Stomach (tissue), 9 donors: ENCODE measurements around the gene CTNNA3. TPM values are rescaled to one million over a fixed set of nuclear protein-coding genes. Genes with fewer than 3 reads are reported as not detected.

Experiments
- DNase-seq, 2 donors: peaks; one replicate each; pipeline versions ENCODE4 v3.0.0 to v3.0.0-alpha.2; 2013 to 2019
- H3K27ac ChIP-seq, 5 donors: fragments of 200-600 bp in 4 of 5; sonication (generic) in 4 of 5; one replicate each; pipeline ENCODE4 v1.5.1; 2013 to 2019; ENCODE audit warnings: mild to moderate bottlenecking in 1 of 5, moderate library complexity in 1 of 5
- H3K27me3 ChIP-seq, 3 donors: fragments of 200-600 bp; sonication (generic); one replicate each; pipeline ENCODE4 v1.5.1; 2017 to 2019; ENCODE audit warnings: mixed run types in 1 of 3
- H3K36me3 ChIP-seq, 4 donors: fragments of 200-600 bp; sonication (generic); 1 replicate in 3 of 4; 2 replicates in 1 of 4; pipeline ENCODE4 v1.5.1; 2016 to 2019
- H3K4me1 ChIP-seq, 4 donors: fragments of 200-600 bp; sonication (generic); one replicate each; pipeline ENCODE4 v1.5.1; 2016 to 2019
- H3K4me3 ChIP-seq, 4 donors: fragments of 200-600 bp; sonication (generic) in 3 of 4; one replicate each; pipeline ENCODE4 v1.5.1; 2016 to 2019; ENCODE audit warnings: mild to moderate bottlenecking in 1 of 4
- H3K9me3 ChIP-seq, 4 donors: fragments of 200-600 bp; sonication (generic); one replicate each; pipeline ENCODE4 v1.5.1; 2016 to 2019
- CTCF ChIP-seq, 7 experiments: fragments of 450-650 bp in 4 of 7; fragments of 200-600 bp in 3 of 7; sonication (generic) in 3 of 7; IDR thresholded peaks; one replicate each; pipeline ENCODE4 v1.5.1; 2016 to 2019; ENCODE audit warnings: antibody characterized with exemption in 7 of 7, control low read depth in 2 of 7, mild to moderate bottlenecking in 1 of 7
- EP300 ChIP-seq: sonication (generic); formaldehyde crosslinking; IDR thresholded peaks from one replicate; pipeline ENCODE4 v1.6.1; 2017; ENCODE audit warnings: antibody characterized with exemption
- POLR2A ChIP-seq, 4 donors: fragments of 450-650 bp; IDR thresholded peaks; one replicate each; pipeline ENCODE4 v1.6.1; 2016; ENCODE audit warnings: antibody characterized with exemption in 4 of 4, control low read depth in 2 of 4, mild to moderate bottlenecking in 1 of 4, moderate library complexity in 1 of 4
- POLR2AphosphoS5 ChIP-seq, 3 donors: sonication (generic); formaldehyde crosslinking; IDR thresholded peaks; one replicate each; pipeline ENCODE4 v1.6.1; 2016; ENCODE audit warnings: antibody characterized with exemption in 3 of 3
- WGBS, 5 donors: extraction: QIAGEN DNeasy Blood & Tissue Kit in 3 of 5; methylation state at CpG; one replicate each; pipeline versions ENCODE4 v1.1.5 to v1.1.7; 2013 to 2018; 5-methylcytosine and 5-hydroxymethylcytosine counted together
- intact Hi-C: fragments of 100-400 bp; cut with DNase I; formaldehyde crosslinking; loops from one replicate; pipeline ENCODE4 v1.15.1; 2023; ENCODE audit warnings: low total_unique reads
- polyA plus RNA-seq, 3 donors: library from polyadenylated mRNA; stranded (reverse); fragments of 200-250 nt; gene quantifications; one replicate each; pipeline ENCODE4 v1.2.3, GENCODE V29; 2013
- total RNA-seq, 5 donors: library from RNA; depleted of rRNA; stranded (reverse); fragments of >200 nt; gene quantifications; one replicate each; pipeline versions ENCODE4 v1.1.0 to v1.2.3, GENCODE V29; 2014 to 2016
- donor health status: healthy with polysubstance abuse.
- donor health status: Bipolar disorder and iron deficiency.
- donor health status: healthy.

CTNNA3 gene
- total and polyA plus RNA-seq, 8 donors, result 0.14 to 46.1 (median 12.9) TPM; not detected in 2

- intact Hi-C loops, result no loop called here
- H3K27ac ChIP-seq, result no peak overlapping the region
- 71 to 87% (median 83%) methylated on average over 1 of the region's 1 CpG for WGBS, 5 donors
These were observed 680.8 kb downstream of the CTNNA3 start for GRCh38 chr10:67015225-67015624.

GRCh38 chr10:67011981-67012380 is 684.0 kb downstream of the CTNNA3 start:
- intact Hi-C loops, result no loop called here
- Histone ChIP-seq H3K4me1 (no peaks in the 10 kb centered on the region), H3K4me3 (no peak overlapping the region), H3K27ac (no peak overlapping the region), H3K27me3 (no peaks in the 10 kb centered on the region), H3K36me3 (no peaks in the 10 kb centered on the region), H3K9me3 (no peaks in the 10 kb centered on the region)
- no peak for DNase-seq
- TF ChIP-seq EP300 (no peak), POLR2AphosphoS5 (IDR thresholded peaks at IDR 0.05) (no peak), POLR2A (IDR thresholded peaks at IDR 0.05) (no peak), CTCF (IDR thresholded peaks at IDR 0.05) (no peak)
- WGBS, 5 donors, result 54 to 67% (median 65%) methylated on average over 3 of the region's 3 CpGs

More at GRCh38 chr10:67015225-67015624, 680.8 kb downstream of the CTNNA3 start:
- DNase-seq, result no peak
- Histone ChIP-seq H3K27me3 (no peaks in the 10 kb centered on the region), H3K9me3 (no peaks in the 10 kb centered on the region), H3K4me3 (no peak overlapping the region), H3K36me3 (no peaks in the 10 kb centered on the region), H3K4me1 (no peaks in the 10 kb centered on the region)
- TF ChIP-seq EP300 (no peak), CTCF (IDR thresholded peaks at IDR 0.05) (no peak), POLR2A (IDR thresholded peaks at IDR 0.05) (no peak)

- Histone ChIP-seq H3K27me3 (no peaks in the 10 kb centered on the region), H3K36me3 (no peaks in the 10 kb centered on the region), H3K27ac (no peak overlapping the region), H3K4me1 (no peaks in the 10 kb centered on the region), H3K4me3 (no peak overlapping the region), H3K9me3 (no peaks in the 10 kb centered on the region)
- intact Hi-C loops, result no loop called here
- TF ChIP-seq CTCF (IDR thresholded peaks at IDR 0.05), result no peak
- TF ChIP-seq POLR2A (IDR thresholded peaks at IDR 0.05), result no peak
- TF ChIP-seq POLR2AphosphoS5 (IDR thresholded peaks at IDR 0.05), result no peak
- no peak for TF ChIP-seq EP300
- no peak for DNase-seq
- WGBS, 5 donors, result 93 to 100% (median 97%) methylated on average over 1 of the region's 1 CpG
These were observed 684.5 kb downstream of the CTNNA3 start for GRCh38 chr10:67011480-67011879.

- no peaks in the 10 kb centered on the region for H3K9me3 ChIP-seq
- WGBS, 5 donors, result 56 to 80% (median 69%) methylated on average over 1 of the region's 1 CpG
- H3K4me1 ChIP-seq, result no peaks in the 10 kb centered on the region
- H3K27me3 ChIP-seq, result no peaks in the 10 kb centered on the region
- H3K4me3 ChIP-seq, result no peak overlapping the region
- DNase-seq, result no peak
- no peak overlapping the region for H3K27ac ChIP-seq
- no peaks in the 10 kb centered on the region for H3K36me3 ChIP-seq
- intact Hi-C loops, result no loop called here
- TF ChIP-seq POLR2AphosphoS5 (IDR thresholded peaks at IDR 0.05) (no peak), CTCF (IDR thresholded peaks at IDR 0.05) (no peak), POLR2A (IDR thresholded peaks at IDR 0.05) (no peak), EP300 (no peak)
These were observed 690.0 kb downstream of the CTNNA3 start for GRCh38 chr10:67005981-67006380.
